DOHH2 (cell line): ENCODE results near the gene ATG16L1.
"Not testable (repeated sequence)": the region's sequence is repeated elsewhere in the genome, so short reads cannot be mapped to it uniquely, and the experiment has no call there.

Experiments
- H3F3A ChIP-seq: fragments of 200-600 bp; sonication (generic), shearing (Covaris generic); 2 replicates; pipeline ENCODE4 v1.6.0; 2016; ENCODE audit warnings: antibody characterized with exemption, mild to moderate bottlenecking; ENCODE audit not compliant: control insufficient read depth, insufficient read depth
- H3K27ac ChIP-seq: fragments of 200-600 bp; sonication (generic); 2 replicates; pipeline ENCODE4 v1.5.1; 2014; ENCODE audit warnings: low read depth, mild to moderate bottlenecking, low read length, moderate library complexity
- H3K27me3 ChIP-seq: fragments of 200-600 bp; sonication (generic); 2 replicates; pipeline ENCODE4 v1.6.1; 2014; ENCODE audit warnings: mild to moderate bottlenecking, low read length, mixed read lengths; ENCODE audit not compliant: control insufficient read depth
- H3K36me3 ChIP-seq: fragments of 200-600 bp; sonication (generic); 2 replicates; pipeline ENCODE4 v1.6.1; 2014; ENCODE audit warnings: mild to moderate bottlenecking, low read length, moderate library complexity, mixed read lengths; ENCODE audit not compliant: control insufficient read depth
- H3K4me1 ChIP-seq: fragments of 200-600 bp; sonication (generic); 2 replicates; pipeline ENCODE4 v1.6.1; 2014; ENCODE audit warnings: mild to moderate bottlenecking, low read length, mixed read lengths; ENCODE audit not compliant: control insufficient read depth
- H3K4me2 ChIP-seq: fragments of 200-600 bp; sonication (generic); 2 replicates; pipeline ENCODE4 v1.6.0; 2014; ENCODE audit warnings: mild to moderate bottlenecking, low read length, moderate library complexity
- H3K4me3 ChIP-seq: fragments of 200-600 bp; sonication (generic); 2 replicates; pipeline ENCODE4 v1.5.1; 2014; ENCODE audit warnings: mild to moderate bottlenecking, low read length, mixed read lengths
- H3K79me2 ChIP-seq: fragments of 200-600 bp; sonication (generic); 2 replicates; pipeline ENCODE4 v1.6.1; 2014; ENCODE audit warnings: mild to moderate bottlenecking, low read length, mixed read lengths; ENCODE audit not compliant: control insufficient read depth
- H3K9me2 ChIP-seq: fragments of 200-600 bp; sonication (generic); replicated peaks from 2 replicates; pipeline ENCODE4 v1.6.1; 2014; ENCODE audit warnings: mild to moderate bottlenecking, low read length, mixed read lengths; ENCODE audit not compliant: control insufficient read depth
- H3K9me3 ChIP-seq: fragments of 200-600 bp; sonication (generic); 2 replicates; pipeline ENCODE4 v1.6.1; 2014; ENCODE audit warnings: antibody characterized with exemption, low read length, mixed read lengths; ENCODE audit not compliant: control insufficient read depth, insufficient read depth
- H4K20me1 ChIP-seq: fragments of 200-600 bp; sonication (generic); 2 replicates; pipeline ENCODE4 v1.6.0; 2014; ENCODE audit warnings: low read depth, mild to moderate bottlenecking, antibody characterized with exemption, low read length, moderate library complexity; ENCODE audit not compliant: control insufficient read depth, insufficient read depth
- EZH2phosphoT487 ChIP-seq: fragments of 200-600 bp; sonication (generic); IDR thresholded peaks from 2 replicates; pipeline ENCODE4 v1.6.1; 2017; ENCODE audit warnings: borderline replicate concordance, mild to moderate bottlenecking, antibody characterized with exemption, low read length, moderate library complexity, mixed read lengths
- TF ChIP-seq, protein P1 (sequence below): fragments of 200-600 bp; sonication (generic); IDR thresholded peaks from one replicate; pipeline ENCODE4 v1.5.1; 2014; ENCODE audit warnings: antibody characterized with exemption, mild to moderate bottlenecking, low read depth, low read length; ENCODE audit not compliant: poor library complexity, severe bottlenecking

The ATG16L1 gene

DNA sequence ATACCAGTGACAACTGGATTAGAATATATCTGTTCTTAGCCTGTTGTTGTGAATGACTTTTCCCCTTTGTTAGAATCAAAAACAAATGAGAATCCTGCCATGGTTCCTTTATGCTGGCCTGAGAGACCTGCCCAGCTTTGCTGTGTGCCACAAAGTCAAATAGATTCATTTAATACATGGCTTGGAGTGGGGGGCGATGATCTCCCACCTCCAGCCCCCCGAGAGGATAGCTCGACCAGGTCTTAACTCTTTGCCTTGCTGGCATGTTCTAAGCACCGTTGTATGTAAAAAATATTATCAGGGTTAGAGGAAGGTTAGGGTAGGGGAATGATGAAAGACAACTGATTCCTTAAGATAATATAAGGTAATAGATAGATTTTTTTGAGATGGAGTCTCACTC lies 80.7 kb downstream of the ATG16L1 start:
- Histone ChIP-seq H3K36me3 (no peaks in the 10 kb centered on the region), H3K4me1 (peaks cover 40% of the 10 kb centered on the region), H4K20me1 (no peaks in the 10 kb centered on the region), H3K27me3 (peaks cover 12% of the 10 kb centered on the region), H3K4me3 (peak overlapping the region; percentile 28), H3K27ac (peak overlapping the region; percentile 77), H3K4me2 (peak overlapping the region; percentile 68), H3K9me2 (no peaks in the 10 kb centered on the region), H3K9me3 (no peaks in the 10 kb centered on the region), H3K79me2 (no peaks in the 10 kb centered on the region), H3F3A (peaks cover 5% of the 10 kb centered on the region)
- TF ChIP-seq, protein P1, sequence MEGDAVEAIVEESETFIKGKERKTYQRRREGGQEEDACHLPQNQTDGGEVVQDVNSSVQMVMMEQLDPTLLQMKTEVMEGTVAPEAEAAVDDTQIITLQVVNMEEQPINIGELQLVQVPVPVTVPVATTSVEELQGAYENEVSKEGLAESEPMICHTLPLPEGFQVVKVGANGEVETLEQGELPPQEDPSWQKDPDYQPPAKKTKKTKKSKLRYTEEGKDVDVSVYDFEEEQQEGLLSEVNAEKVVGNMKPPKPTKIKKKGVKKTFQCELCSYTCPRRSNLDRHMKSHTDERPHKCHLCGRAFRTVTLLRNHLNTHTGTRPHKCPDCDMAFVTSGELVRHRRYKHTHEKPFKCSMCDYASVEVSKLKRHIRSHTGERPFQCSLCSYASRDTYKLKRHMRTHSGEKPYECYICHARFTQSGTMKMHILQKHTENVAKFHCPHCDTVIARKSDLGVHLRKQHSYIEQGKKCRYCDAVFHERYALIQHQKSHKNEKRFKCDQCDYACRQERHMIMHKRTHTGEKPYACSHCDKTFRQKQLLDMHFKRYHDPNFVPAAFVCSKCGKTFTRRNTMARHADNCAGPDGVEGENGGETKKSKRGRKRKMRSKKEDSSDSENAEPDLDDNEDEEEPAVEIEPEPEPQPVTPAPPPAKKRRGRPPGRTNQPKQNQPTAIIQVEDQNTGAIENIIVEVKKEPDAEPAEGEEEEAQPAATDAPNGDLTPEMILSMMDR = no peak
- TF ChIP-seq EZH2phosphoT487 = no peak

DNA sequence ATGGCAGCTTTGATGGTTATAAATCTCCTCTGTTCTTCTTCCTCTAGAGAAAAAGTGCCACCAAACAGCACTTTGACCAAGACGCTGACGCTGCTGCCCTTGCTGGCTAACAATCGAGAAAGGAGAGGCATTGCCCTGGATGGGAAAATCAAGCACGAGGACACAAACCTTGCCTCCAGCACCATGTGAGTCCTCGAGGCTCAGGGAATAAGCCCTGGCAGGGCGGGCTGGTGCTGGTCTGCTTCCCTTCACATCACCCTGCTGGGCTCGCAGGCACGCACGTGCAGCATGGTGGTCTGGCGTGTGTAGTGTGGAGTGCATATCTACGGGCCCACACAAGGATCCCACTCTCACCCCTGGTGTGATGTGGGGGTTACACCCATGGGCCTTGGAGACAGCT lies 83.4 kb downstream of the ATG16L1 start:
- Histone ChIP-seq H3K4me1 (peaks cover 52% of the 10 kb centered on the region), H3K36me3 (no peaks in the 10 kb centered on the region), H3K79me2 (no peaks in the 10 kb centered on the region), H3K4me2 (no peak overlapping the region), H4K20me1 (no peaks in the 10 kb centered on the region), H3K9me2 (no peaks in the 10 kb centered on the region), H3K27ac (no peak overlapping the region), H3F3A (peaks cover 5% of the 10 kb centered on the region), H3K27me3 (peaks cover 19% of the 10 kb centered on the region), H3K9me3 (no peaks in the 10 kb centered on the region), H3K4me3 (no peak overlapping the region)
- TF ChIP-seq EZH2phosphoT487 = no peak
- TF ChIP-seq, protein P1 = no peak

DNA sequence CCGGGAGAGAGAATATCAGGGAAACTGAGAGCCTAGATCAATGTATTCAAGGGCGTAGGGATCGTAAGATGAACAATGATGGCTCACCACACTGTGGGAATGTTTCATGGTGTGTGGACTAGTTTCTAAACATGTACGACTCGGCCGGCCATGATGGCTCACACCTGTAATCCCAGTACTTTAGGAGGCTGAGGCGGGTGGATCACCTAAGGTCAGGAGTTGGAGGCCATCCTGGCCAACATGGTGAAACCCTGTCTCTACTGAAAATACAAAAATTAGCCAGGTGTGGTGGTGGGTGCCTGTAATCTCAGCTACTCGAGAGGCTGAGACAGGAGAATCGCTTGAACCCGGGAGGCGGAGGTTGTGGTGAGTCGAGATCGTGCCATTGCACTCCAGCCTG lies 84.6 kb downstream of the ATG16L1 start:
- H4K20me1 ChIP-seq, H3K9me2 ChIP-seq, H3K4me2 ChIP-seq, H3K27ac ChIP-seq, H3K4me3 ChIP-seq, H3F3A ChIP-seq, H3K9me3 ChIP-seq, H3K36me3 ChIP-seq, H3K79me2 ChIP-seq: not testable (repeated sequence)
- Histone ChIP-seq H3K4me1 (peaks cover 41% of the 10 kb centered on the region), H3K27me3 (peaks cover 19% of the 10 kb centered on the region)

- no peaks in the 10 kb centered on the region for H3K9me3 ChIP-seq
- no peaks in the 10 kb centered on the region for H4K20me1 ChIP-seq
- peaks cover 36% of the 10 kb centered on the region for H3K4me1 ChIP-seq
- no peak overlapping the region for H3K4me3 ChIP-seq
- no peak overlapping the region for H3K27ac ChIP-seq
- H3K4me2 ChIP-seq = no peak overlapping the region
- peaks cover 22% of the 10 kb centered on the region for H3K27me3 ChIP-seq
- TF ChIP-seq, protein P1 = no peak
- no peak for TF ChIP-seq EZH2phosphoT487
- no peaks in the 10 kb centered on the region for H3K79me2 ChIP-seq
- H3F3A ChIP-seq = peaks cover 5% of the 10 kb centered on the region
- H3K9me2 ChIP-seq = no peaks in the 10 kb centered on the region
- H3K36me3 ChIP-seq = no peaks in the 10 kb centered on the region
These were observed 85.1 kb downstream of the ATG16L1 start for GRCh38 chr2:233336541-233336940.
